ENCODE data around the gene CAMSAP1.

CAMSAP1 gene

DNA sequence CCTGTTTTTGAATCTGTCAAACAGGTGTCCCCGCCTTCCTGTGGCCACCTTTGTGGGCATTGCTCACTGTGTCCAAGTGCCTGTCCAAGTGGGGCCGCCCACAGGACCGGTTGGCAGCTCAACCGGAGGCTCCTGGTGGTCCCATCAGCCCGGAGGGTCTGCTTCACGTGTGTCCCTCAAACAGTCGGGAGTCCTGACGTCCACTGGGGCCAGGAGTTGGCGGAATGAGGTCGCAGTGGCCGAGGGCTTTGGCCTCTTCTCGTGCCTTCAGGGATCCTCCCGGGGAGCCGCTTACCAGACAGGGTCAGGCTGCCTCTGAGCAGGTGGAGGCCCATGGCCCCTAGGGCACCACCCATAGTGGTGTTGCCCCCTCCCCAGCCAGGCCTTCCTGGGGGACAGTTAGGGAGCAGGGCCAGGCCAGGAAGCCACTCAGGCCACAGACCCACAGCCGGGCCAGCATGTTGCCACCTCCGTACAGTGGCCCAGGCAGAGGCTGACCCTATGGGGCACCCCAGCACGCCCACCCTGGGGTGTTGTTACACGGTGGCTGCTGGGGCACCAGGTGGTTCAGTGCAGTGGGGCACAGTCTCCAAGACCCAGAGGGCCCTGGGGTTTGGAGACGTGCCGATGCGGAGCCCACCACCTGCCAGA lies 135.8 kb downstream of the CAMSAP1 start:
- no peak for DNase-seq

- DNase-seq: no peak
Observed at GRCh38 chr9:135770771-135771170, 136.6 kb downstream of the CAMSAP1 start.

GRCh38 chr9:135770203-135770535 lies 137.2 kb downstream of the CAMSAP1 start:
- no peak for DNase-seq

DNA sequence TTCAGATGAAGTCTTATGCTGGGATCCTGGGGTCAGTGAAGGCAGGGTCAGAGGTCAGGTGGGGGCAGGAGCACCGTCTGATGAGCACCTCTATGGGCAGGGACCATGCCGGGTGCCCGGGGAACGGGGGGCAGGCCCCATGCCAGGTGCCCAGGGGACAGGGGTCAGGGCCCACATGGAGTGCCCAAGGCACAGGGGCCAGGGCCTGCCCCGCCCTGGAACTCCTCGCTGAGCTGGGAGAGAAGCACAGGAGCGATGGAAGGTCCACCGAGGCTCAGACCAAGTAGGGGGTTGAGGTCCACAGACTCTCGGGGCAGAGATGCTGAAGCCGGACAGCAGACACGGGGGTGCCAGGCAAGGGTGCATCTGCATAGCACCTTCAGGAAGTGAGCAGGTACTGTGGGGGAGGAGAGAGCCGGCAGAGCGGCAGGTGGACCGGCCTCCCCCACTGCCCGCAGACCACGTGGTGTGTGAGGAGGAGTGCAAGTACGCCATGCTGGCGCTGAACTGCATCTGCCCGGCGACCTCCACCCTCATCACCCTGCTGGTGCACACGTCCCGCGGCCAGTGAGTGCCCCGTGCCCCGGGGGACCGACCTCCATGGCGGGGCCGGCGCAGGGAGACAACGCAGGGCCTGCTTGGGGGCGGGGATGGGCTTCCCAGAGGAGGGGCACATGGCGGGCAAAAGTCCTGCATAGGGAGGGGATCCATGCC lies 137.7 kb downstream of the CAMSAP1 start:
- DNase-seq: no peak

GRCh38 chr9:135768516-135769218 lies 138.7 kb downstream of the CAMSAP1 start:
- DNase-seq: no peak

DNA sequence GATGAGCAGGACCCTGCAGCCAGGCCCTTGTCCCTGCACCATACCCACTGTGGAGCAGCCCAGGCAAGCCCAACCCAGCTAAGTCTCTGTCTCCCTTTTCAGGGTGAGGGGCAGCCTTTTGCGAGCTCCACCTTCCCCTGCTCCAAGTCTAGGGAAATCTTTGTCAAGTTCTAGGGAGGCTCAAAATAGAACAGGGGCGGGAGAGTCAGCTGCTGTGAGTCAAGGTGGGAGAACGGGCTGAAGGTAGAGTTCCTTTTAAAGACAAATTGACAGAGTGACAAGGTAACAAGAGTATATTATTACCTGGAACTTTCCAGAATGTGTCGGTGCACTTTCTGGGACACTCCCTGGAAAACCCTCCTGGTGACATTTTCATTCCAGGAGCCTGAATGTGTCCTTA lies 140.6 kb downstream of the CAMSAP1 start:
- DNase-seq: no peak

- DNase-seq: no peak
Observed at GRCh38 chr9:135766251-135766650, 141.1 kb downstream of the CAMSAP1 start.

DNA sequence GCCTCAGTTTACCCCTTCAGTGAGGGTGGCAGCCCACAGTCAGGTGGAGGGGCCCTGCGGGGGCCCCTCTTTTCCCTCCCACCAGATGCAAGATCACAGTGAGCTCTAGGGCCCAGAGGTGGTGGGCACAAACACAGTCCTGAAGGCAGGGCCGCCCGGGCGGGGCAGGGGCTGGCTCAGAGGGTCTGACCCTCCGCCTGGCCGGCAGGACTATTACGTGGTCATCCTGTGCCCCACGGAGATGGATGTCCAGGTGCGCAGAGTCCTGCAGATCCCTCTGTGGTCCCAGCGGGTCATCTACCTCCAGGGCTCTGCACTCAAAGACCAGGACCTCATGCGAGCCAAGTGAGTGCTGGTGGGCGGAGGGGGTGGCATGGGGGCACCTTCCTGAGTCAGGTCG lies 141.9 kb downstream of the CAMSAP1 start:
- DNase-seq: no peak

GRCh38 chr9:135764731-135765130 lies 142.6 kb downstream of the CAMSAP1 start:
- no peak for DNase-seq

GRCh38 chr9:135763716-135764446 lies 143.5 kb downstream of the CAMSAP1 start:
- no peak for DNase-seq

- no peak for DNase-seq
Observed at GRCh38 chr9:135762921-135763320, 144.4 kb downstream of the CAMSAP1 start.

GRCh38 chr9:135761845-135762168 lies 145.5 kb downstream of the CAMSAP1 start:
- no peak for DNase-seq

DNA sequence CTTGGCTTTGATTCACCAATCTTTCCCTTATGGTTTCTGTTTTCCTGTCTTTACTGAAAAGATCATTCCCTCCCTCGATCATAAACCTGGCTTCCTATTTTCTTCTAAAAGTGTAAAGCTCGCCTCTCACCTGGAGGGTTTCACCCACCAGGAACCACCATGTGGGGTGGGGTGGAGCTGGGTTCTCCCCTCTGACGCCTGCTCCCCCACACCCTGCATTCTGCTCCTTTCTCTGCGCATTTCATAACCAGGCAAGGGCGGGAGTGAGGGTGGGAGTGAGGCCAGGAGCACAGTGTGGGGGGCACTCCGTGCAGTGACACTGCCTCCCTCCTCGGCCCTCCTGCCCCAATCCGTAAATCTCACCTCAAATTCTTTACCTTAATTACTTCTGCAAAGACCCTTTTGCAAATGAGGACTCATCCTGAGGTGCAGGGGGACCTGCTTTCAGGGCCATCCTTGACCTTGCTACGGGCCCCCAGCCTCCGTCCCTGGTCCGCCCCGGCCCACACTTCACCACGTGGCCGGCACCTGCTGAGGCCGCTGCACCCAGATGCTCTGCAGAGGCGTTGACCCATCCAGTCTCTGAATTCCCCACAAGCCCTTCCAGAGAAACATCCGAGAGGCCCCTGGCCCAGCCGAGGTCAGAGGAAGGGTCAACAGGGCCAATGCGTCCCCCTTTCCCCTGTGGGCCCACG lies 146.0 kb downstream of the CAMSAP1 start:
- no peak for DNase-seq

DNA sequence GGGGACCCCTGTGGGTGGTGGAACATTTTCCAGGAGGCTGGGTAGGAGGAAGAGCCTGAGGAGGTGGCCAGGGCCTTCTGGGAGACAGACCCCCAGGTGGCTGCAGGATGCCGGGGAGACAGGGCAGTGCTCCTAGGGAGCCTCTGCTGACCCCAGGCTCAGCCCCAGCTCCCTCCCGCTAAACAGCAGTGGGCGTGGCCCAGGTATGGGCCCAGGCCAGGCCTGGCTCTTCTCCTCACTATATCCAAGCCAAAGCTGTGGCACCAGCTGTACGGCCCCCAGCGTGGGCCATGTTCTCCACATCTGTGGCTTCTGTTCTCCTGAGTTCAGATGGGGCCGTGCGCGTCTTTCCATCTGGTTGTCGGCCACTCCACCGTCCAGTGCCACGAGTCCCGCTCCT lies 146.9 kb downstream of the CAMSAP1 start:
- no peak for DNase-seq

- no peak for DNase-seq
Observed at GRCh38 chr9:135759676-135760300, 147.6 kb downstream of the CAMSAP1 start.

- DNase-seq: no peak
Observed at GRCh38 chr9:135758870-135759269, 148.5 kb downstream of the CAMSAP1 start.

Data from NCI-H524 treated with DMSO at 0.1 percent for 48 hours (cell line).